ENCODE results near the gene PRSS12. TPM values are rescaled to one million over a fixed set of nuclear protein-coding genes. Genes with fewer than 3 reads are reported as not detected.
A peak's percentile ranks its signal among the peaks of the same experiment; 100 is the strongest.

PRSS12 gene
- total RNA-seq, 1 experiment from 2014 or later = 48.7 TPM

GRCh38 chr4:118278473-118279274, 74.1 kb downstream of the PRSS12 start:
- intact Hi-C loops (cut with micrococcal nuclease; ENCODE audit: unreplicated experiment) = no loop called here
- BruUV-seq (replicated peaks) = no TSS peak

DNA sequence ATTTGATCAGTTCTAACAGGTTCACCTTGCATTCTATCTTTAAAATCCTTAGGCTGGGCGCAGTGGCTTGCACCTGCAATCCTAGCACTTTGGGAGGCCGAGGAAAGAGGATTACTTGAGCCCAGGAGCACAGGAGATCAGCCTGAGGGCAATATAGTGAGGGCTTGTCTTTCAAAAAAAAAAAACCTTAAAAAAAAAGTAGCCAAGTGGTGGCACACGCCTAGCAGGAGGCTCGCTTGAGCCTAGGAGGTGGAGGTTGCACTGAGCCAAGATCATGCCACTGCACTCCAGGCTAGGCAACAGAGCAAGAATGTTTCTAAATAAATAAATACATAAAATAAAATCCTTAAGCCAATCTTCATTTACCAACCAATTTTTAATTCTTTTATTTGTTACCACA, 75.6 kb downstream of the PRSS12 start:
- TF ChIP-seq CTCF (IDR thresholded peaks at IDR 0.05; ENCODE audit: unreplicated experiment) = no peak
- Mint-ChIP-seq H3K27me3 (ENCODE audit: unreplicated experiment) (no peaks in the 10 kb centered on the region), H3K4me3 (ENCODE audit: low read depth, unreplicated experiment) (peak overlapping the region; percentile 80), H3K4me1 (ENCODE audit: low read depth, unreplicated experiment) (peaks cover 9% of the 10 kb centered on the region), H3K9me3 (ENCODE audit: low read depth, unreplicated experiment) (no peaks in the 10 kb centered on the region), H3K27ac (ENCODE audit: unreplicated experiment) (no peak overlapping the region), H3K36me3 (ENCODE audit: insufficient read depth, unreplicated experiment) (peaks cover 43% of the 10 kb centered on the region)
- no TSS peak for BruUV-seq (replicated peaks)
- no peak for DNase-seq
- intact Hi-C loops (cut with micrococcal nuclease; ENCODE audit: unreplicated experiment) = no loop called here
- CTCF ChIA-PET = no interaction called here

More at GRCh38 chr4:118278473-118279274, 74.1 kb downstream of the PRSS12 start:
- H3K9me3 Mint-ChIP-seq (ENCODE audit: low read depth, unreplicated experiment) = no peaks in the 10 kb centered on the region
- H3K36me3 Mint-ChIP-seq (ENCODE audit: insufficient read depth, unreplicated experiment) = peaks cover 49% of the 10 kb centered on the region
- H3K4me1 Mint-ChIP-seq (ENCODE audit: low read depth, unreplicated experiment) = peaks cover 23% of the 10 kb centered on the region
- peak; percentile 95 for DNase-seq
- no peaks in the 10 kb centered on the region for H3K27me3 Mint-ChIP-seq (ENCODE audit: unreplicated experiment)
- CTCF ChIA-PET = no interaction called here
- H3K27ac Mint-ChIP-seq (ENCODE audit: unreplicated experiment) = peak overlapping the region; percentile 97
- no peak for TF ChIP-seq CTCF (IDR thresholded peaks at IDR 0.05; ENCODE audit: unreplicated experiment)
- peak overlapping the region; percentile 80 for H3K4me3 Mint-ChIP-seq (ENCODE audit: low read depth, unreplicated experiment)

DNA sequence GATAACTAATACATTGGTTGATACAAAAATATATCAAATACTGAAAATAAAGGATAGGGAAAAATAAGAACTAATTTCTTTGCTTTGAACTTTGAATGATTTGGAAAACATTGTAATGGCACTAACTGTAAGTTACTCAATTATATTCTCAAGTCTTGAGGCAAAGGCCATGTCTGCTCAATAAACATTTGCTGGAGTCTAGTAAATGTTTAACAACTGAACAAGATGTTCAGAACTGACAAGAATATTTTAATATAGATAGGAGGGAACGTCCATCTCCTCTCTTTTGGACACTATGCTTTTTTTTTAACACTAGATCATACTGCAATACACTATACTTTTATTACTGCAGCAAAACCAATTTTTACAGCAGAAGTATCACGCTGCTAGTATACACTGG, 76.2 kb downstream of the PRSS12 start:
- CTCF ChIA-PET = no interaction called here
- TF ChIP-seq CTCF (IDR thresholded peaks at IDR 0.05; ENCODE audit: unreplicated experiment) = no peak
- H3K4me1 Mint-ChIP-seq (ENCODE audit: low read depth, unreplicated experiment) = peaks cover 2% of the 10 kb centered on the region
- no peak overlapping the region for H3K4me3 Mint-ChIP-seq (ENCODE audit: low read depth, unreplicated experiment)
- intact Hi-C loops (cut with micrococcal nuclease; ENCODE audit: unreplicated experiment) = no loop called here
- no peaks in the 10 kb centered on the region for H3K9me3 Mint-ChIP-seq (ENCODE audit: low read depth, unreplicated experiment)
- BruUV-seq (replicated peaks) = no TSS peak
- H3K27me3 Mint-ChIP-seq (ENCODE audit: unreplicated experiment) = no peaks in the 10 kb centered on the region
- no peak for DNase-seq
- peaks cover 38% of the 10 kb centered on the region for H3K36me3 Mint-ChIP-seq (ENCODE audit: insufficient read depth, unreplicated experiment)
- H3K27ac Mint-ChIP-seq (ENCODE audit: unreplicated experiment) = no peak overlapping the region

GRCh38 chr4:118273642-118274041, 79.2 kb downstream of the PRSS12 start:
- no TSS peak for BruUV-seq (replicated peaks)
- peaks cover 9% of the 10 kb centered on the region for H3K36me3 Mint-ChIP-seq (ENCODE audit: insufficient read depth, unreplicated experiment)
- CTCF ChIA-PET = no interaction called here
- no peaks in the 10 kb centered on the region for H3K9me3 Mint-ChIP-seq (ENCODE audit: low read depth, unreplicated experiment)
- intact Hi-C loops (cut with micrococcal nuclease; ENCODE audit: unreplicated experiment) = loop anchor here (5.0 kb wide), 1 partner anchor 241 kb away; the partner anchor contains the start of gene NDST3
- no peaks in the 10 kb centered on the region for H3K4me1 Mint-ChIP-seq (ENCODE audit: low read depth, unreplicated experiment)
- no peak overlapping the region for H3K27ac Mint-ChIP-seq (ENCODE audit: unreplicated experiment)
- no peaks in the 10 kb centered on the region for H3K27me3 Mint-ChIP-seq (ENCODE audit: unreplicated experiment)
- no peak for TF ChIP-seq CTCF (IDR thresholded peaks at IDR 0.05; ENCODE audit: unreplicated experiment)
- DNase-seq = no peak
- no peak overlapping the region for H3K4me3 Mint-ChIP-seq (ENCODE audit: low read depth, unreplicated experiment)
